HG02885 (cell line): Measurements from ENCODE around the gene NKAP.
"Not testable (repeated sequence)": the region's sequence is repeated elsewhere in the genome, so short reads cannot be mapped to it uniquely, and the experiment has no call there.

Experiments used
- ATAC-seq: cut with Tn5 transposase; IDR thresholded peaks from one replicate; pipeline ENCODE4 v1.9.1; 2021; ENCODE audit warnings: mild to moderate bottlenecking; ENCODE audit not compliant: unreplicated experiment, poor library complexity

NKAP gene

DNA sequence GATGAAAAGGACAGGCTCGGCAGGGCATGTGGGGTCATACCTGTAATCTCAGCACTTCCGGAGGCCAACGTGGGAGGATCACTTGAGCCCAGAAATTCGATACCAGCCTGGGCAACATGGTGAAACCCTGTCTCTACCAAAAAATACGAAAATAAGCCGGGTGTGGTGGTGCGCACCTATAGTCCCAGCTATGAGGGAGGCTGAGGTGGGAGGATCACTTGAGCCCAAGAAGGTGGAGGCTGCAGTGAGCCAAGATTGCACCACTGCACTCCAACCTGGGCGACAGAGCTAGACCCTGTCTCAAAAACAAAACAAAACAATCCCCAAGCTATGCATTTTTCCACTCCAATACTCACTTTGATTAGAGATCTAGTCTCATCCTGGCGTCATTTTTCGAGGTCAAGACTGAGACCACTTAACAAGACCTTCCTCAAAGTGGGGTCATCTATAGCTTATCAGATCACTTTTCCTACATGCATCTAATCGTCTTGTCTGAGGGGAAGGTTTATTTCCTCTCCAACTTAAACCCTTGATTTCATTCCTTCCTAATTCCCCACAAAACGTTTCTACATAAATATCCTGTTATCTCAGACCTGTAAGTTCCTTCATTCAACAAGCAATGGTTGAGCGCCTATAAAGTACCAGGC is 1.3 kb downstream of the NKAP start:
- no peak for ATAC-seq

DNA sequence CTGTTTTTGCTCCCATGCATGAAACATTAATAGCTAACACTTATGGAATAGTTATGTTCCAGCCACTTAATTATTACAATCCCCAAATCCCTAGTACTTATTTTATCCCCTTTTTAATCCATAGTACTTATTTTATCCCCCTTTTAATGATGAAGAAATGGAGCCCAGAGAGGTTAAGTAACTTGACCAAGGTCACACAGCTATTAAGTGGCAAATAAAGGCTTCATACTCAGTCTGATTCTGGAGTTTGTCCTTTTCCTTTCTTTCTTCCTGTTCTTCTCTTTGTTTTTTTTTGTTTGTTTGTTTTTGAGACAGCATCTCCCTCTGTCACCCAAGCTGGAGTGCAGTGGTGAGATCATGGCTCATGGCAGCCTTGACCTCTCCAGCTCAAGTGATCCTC is 2.2 kb downstream of the NKAP start:
- no peak for ATAC-seq

DNA sequence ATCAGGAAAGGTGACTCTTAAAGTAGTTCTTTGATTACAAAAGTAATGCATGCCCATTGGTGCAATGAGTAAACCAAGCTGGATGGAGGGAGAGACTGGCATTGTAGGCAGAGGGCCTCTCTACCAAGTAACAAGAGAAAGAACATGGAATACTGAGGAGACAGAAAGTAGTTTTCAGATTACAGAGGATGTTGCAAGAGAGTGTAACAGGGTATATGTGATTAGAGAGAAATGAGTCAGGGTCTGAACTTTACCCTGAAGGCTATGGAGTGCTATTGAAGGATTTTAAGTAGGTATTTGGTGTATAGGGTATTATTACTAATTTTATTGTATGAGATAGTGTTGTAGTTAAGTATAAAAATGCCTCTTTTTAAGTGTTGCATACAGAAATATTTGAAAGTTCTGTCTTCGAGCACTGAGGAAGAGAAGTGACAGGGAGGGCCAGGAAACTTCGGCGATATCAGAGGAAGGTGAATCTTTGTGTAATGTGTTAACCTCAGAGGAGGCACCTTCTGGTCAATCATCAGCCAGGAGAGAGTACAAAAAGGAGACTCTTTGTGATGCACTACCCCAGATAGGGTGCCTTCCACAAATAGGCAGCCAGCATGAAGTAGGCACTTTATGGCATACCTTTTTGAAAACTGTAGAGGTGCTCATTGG is 8.2 kb downstream of the NKAP start:
- no peak for ATAC-seq

DNA sequence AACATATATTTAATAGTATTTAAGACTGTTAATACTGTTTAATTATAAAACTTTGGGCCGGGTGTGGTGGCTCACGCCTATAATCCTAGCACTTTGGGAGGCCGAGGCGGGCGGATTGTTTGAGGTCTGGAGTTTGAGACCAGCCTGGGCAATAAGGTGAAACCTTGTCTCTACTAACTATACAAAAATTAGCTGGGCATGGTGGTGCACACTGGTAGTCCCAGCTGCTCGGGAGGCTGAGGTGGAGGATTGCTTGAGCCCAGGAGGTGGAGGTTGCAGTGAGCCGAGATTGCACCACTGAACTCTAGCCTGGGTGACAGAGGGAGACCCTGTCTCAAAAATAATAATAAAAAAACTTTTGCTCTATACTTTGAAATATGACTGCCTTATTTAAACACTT is 21.2 kb downstream of the NKAP start:
- not testable (repeated sequence) for ATAC-seq

DNA sequence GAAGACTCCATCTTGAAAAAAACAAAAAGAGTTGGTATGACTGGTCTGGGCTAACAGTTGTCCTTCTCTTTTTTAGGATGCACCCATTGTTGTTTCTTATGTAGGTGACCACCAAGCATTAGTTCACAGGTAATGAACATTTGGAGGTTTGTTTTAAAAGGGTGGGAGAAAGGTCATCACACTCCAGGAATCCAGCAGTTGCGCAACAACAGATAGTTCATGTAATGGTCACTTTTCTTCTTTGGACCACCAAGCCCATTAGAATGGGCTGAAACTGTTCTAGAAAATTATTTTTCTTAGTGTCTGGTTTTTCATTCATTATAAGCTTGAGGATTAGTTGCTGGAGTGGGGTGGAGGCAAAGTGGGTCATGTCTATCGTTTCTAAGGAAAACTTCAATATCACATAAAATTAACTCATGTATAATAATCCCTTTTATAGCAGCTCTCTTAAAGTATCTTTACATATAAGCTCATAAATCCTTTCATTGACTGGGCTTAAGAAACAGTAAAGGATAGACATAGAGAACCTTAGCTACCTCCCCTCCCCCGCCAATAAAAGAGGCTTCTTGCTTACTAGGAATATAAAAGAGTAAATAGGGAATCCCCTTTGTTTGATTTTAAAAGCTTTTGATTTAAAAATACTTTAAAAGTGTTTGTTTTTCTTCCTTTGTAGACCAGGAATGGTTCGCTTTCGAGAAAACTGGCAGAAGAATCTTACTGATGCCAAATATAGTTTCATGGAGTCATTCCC is 23.5 kb downstream of the NKAP start:
- ATAC-seq: no peak

DNA sequence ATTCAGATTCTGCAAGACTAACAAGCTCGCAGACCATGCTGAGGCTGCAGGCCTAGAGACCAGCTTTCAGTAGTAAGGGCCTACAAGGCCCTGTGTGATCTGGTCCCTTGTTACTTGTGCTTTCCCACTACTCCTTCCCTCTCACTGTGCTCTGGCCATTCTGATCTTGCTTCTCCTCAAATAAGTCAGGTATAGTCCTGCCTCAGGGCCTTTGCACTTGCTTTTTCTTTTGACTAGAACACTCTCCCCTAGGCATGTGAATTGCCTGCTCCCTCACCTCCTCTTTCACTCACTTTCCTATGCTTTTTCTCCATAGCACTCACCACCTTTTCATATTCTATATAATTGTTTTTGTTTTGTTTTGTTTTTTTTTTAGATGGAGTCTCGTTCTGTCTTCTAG is 25.7 kb downstream of the NKAP start:
- ATAC-seq: no peak

DNA sequence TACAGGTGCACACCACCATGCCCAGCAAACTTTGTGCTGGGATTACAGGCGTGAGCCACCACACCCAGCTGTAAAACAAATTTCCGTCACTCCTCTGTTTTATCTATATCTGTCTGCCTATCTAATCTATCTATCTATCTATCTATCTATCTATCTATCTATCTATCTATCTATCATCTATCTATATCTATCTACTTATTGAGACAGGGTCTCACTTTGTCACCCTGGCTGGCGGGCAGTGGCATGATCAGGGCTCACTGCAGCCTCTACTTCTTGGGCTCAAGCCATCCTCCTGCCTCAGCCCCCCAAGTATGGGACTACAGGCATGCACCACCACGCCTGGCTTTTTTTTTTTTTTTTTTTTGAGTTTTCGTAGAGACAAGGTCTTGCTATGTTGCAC is 27.2 kb downstream of the NKAP start:
- ATAC-seq: no peak

DNA sequence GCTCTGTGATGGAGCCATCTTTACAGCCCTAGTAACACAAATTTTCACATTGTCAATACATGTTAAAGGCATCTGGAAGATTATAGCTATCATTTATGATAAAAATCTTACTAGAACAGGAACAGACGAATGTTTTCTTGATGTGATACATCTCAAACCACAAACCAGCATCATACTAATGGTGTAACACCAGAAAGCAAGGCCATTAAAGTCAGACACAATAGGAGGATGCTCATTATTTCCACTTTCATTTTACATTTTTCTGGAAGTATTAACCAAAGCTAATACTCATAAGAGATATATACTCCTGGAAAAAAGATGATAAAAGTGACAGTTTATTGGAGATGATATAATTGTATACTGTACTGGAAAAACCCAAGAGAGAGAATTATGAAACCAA is 42.6 kb downstream of the NKAP start:
- ATAC-seq: no peak

DNA sequence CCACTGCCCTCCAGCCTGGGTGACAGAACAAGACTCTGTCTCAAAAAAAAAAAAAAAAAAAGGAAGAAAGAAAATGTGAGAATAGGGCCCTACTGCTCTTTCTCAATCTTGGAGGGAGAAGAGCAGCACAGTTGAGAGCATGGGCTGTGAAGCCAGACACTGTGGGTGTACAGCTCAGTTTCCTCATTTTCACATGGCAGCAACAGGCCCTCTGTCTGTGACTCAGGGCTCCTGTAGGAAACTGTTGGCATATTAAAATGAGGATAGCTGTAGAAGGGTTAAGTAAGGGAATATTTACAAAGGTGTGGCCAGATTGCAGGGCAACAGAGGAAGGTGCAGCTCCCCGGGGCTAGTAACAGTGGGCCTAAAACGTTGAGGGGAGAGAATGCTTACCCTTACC is 44.4 kb downstream of the NKAP start:
- ATAC-seq: no peak

DNA sequence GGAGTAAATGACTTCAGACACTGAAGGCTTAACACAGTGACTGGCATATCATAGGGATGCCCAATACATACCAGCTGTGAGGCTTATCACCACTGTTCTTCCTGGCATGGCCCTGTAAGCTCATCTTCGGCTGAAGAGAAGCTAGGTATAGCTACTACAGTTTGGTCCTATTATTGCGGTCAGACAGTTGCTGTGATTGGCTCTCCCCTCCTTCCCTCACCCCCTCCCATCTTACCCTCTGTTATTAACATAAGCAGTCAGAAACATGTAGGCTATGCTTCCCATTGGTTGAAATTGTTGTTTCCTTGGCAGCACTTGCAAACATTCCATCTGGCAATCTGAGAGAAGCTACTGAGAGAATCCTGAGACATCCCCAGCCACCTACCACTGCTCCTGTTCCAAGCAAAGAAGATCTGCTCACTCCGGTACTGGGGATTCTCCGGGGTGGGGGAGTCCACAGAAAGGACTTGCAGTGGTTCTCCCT is 47.7 kb downstream of the NKAP start, which contains the start of gene AKAP14:
TSS of gene AKAP14 (plus strand) at position 51 of the 484 bp plus-strand sequence. CDS start 7,331 bp downstream, outside the sequence.
- ATAC-seq: no peak

DNA sequence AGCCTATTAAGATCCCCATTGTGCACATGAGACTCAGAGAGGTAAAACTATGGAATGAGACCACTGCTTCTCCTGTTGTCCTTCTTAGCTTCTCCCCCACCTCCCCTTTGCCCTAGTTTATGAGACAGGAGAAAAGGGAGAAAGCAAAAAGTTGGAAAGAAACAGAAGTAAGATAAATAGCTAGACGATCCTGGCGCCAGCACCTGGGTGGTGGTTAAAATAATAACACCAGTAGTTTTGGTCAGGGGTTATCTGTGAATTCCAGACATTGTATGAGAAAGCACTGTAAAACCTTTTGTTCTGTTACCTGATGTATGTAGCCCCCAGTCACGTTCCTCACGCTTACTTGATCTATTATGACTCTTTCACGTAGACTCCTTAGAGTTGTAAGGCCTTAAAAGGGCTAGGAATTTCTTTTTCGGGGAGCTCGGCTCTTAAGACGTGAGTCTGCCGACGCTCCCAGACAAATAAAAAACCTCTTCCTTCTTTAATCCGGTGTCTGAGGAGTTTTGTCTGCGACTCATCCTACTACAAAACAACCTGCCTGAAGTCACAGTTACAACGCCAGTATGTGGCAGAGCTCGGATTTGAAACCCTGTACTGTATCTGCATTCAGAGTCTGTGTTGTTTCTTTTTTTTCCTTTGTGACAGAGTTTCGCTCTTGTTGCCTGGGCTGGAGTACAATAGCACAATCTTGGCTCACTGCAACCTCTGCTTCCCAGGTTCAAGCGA is 51.4 kb downstream of the NKAP start:
- not testable (repeated sequence) for ATAC-seq

DNA sequence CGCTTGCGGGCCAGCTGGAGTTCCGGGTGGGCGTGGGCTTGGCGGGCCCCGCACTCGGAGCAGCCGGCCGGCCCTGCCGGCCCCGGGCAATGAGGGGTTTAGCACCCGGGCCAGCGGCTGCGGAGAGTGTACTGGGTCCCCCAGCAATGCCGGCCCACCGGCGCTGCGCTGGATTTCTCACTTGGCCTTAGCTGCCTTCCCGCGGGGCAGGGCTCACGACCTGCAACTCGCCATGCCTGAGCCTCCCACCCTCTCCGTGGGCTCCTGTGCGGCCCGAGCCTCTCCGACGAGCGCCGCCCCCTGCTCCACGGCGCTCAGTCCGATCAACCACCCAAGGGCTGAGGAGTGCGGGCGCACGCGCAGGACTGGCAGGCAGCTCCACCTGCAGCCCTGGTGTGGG is 52.9 kb downstream of the NKAP start:
- ATAC-seq: not testable (repeated sequence)

DNA sequence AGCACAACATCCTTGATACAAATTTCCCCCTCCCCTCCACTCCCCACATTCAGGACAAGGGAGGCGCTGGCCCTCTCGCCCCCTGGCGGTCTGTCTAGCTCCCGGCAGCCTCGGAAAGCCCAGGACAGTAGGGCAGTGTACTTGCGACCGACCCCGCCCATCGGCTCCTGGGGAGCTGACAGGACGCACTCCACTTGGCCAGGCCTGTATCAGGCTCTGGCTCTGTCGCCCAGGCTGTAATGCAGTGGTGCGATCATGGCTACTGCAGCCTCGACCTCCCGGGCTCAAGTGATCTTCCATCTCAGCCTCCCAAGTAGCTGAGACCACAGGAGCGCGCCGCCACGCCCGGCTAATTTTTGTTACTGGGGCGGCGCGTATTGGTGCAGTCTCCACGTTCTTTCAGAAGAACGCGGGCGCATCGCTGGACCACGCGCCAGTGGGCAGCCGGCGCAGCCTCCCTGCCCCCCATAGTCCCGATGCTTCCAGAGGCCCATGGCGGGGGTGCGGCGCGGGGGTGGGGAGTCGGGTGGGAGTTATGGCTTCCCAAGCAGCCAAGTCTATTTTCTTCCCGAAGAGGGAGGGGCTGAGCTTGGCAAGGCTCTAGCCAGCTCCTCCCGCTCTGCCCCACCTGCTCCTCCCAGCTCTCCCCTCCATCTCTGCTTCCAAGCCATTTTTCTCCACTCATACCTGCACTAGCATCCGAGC is 55.7 kb downstream of the NKAP start:
- ATAC-seq: peak; percentile 86

DNA sequence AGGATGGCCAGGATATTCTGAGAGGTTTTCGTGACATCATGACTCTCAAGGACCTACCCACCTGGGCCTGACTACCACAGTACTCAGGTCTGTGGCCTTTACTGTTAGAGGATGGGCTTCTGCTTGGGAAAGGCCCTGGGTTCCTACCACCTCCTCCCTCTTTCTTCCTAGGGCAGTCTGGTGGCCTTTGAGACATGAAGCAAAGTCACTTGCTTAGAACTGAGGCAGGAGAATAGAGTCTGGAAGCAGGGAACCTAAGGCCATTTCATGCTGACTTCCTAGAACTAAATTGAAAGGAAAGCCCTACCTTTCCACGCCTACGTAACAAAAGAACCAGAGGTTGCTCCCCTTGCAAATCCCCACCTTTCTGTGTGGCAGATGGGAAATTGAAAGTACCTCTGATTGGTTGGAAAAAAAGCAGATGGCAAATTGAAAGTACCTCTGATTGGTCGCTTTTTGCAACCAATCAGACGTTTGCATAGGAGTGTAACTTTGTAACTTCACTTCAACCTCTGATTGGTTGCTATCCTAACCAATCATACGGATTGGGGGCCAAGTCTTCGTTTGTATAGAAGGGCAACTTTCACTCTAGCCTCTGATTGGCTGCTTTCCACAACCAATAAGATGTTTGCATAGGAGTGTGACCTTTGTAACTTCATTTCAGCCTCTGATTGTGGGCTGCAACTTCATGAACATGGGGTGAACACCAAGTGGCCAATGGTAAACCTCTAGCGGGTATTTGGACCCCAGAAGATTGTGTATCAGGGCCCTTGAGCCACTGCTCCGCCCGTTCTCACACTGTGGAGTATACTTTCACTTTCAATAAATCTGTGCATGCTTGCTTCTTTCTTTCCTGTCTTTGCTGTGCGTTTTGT is 57.8 kb downstream of the NKAP start:
- ATAC-seq: no peak

DNA sequence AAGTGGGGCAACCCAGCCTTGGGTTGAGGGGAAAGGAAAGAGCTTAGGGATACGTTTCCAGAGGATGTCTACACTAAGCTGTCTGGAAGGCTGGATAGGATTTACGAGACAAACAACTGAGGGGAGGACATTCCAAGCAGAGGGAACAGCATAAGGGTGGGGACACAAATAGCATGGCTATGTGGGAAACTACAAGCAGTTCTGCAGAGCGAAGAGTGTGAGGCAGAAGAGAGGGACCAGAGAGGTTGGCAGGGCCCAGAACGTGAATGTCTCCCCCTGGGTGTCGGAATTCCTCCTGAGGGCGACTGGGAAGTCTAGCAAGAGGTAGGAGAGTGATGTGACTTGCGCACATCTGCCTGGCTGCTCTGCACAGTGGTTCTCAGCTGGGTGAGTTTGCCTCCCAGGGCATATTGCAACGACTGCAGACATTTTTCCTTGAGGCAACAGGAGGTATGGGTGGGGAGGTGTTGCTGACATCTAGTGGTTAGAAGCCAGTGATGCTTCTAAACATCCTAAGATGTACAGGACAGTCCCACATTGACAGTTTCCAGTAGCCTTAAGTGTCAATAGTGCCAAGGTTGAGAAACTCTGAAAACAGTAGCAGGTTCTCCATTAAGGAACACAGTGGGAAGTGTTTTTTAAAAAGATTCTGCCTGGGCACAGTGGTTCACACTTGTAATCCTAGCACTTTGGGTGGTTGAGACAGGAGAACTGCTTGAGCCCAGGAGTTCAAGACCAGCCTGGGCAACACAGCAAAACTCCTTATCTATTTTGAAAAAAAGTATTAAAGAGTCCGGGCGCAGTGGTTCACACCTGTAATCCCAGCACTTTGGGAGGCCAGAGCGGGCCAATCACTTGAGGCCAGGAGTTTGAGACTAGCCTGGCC is 62.8 kb downstream of the NKAP start:
- ATAC-seq: peak; percentile 97

DNA sequence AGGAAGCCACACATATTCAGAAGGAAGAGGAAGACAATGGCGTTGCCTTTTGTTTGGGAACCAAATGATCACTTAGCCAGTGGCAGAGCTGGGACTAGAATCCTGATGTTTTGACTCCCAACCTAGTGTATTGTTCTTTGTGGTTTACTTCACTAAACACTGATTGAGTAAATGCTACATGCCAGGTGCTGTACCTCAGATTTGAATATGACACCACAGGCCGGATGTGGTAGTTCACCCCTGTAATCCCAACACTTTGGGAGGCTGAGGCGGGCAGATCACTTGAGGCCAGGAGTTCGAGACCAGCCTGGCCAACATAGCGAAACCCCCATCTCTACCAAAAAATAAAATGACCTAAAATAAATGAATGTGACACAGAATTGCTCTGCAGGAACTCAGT is 63.5 kb downstream of the NKAP start:
- ATAC-seq: no peak

DNA sequence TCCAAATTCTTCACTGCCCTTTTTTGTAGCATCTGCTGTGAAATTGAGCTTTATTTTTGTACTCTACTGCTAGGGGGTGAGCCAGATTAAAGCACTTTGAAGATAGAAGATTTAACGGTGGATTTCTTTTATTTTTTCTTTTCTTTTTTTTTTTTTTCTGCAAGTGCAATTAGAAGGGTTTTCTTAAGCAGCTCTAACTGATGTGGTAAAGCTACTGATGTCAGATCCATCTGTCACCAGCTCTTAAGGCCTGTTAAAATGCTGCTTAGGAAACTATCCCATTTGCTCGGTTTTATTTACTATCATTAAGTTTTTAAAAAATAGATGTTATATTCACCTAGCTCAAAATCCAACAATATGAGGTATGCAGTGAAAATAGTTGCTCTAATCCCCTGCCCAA is 64.8 kb downstream of the NKAP start:
- ATAC-seq: no peak
